Heart right ventricle (tissue), 16 donors: ENCODE data around the gene HSPG2. TPM values are rescaled to one million over a fixed set of nuclear protein-coding genes. Genes with fewer than 3 reads are reported as not detected.

ENCODE experiments used
- ATAC-seq, 8 donors: fragments of 200-7000 bp; cut with Tn5 transposase; one replicate each; pipeline ENCODE4 v1.9.1; 2020; ENCODE audit warnings: mild to moderate bottlenecking in 8 of 8, moderate library complexity in 8 of 8, moderate number of reproducible peaks in 1 of 8
- DNase-seq, 2 donors: peaks; one replicate each; pipeline ENCODE4 v3.0.0-alpha.2; 2020
- H3K27ac ChIP-seq, 10 donors: fragments of 200-600 bp; sonication (generic) in 2 of 10; one replicate each; pipeline versions ENCODE4 v1.5.0 to v1.8.0; 2020 to 2022; ENCODE audit warnings: mild to moderate bottlenecking in 3 of 10
- H3K27me3 ChIP-seq, 7 donors: fragments of 200-600 bp; one replicate each; pipeline ENCODE4 v1.8.0; 2021 to 2022; ENCODE audit warnings: mild to moderate bottlenecking in 2 of 7
- H3K36me3 ChIP-seq, 9 donors: fragments of 200-600 bp; sonication (generic) in 1 of 9; one replicate each; pipeline versions ENCODE4 v1.5.0 to v1.8.0; 2020 to 2022; ENCODE audit warnings: mild to moderate bottlenecking in 2 of 9
- H3K4me1 ChIP-seq, 9 donors: fragments of 200-600 bp; sonication (generic) in 1 of 9; one replicate each; pipeline versions ENCODE4 v1.5.0 to v1.8.0; 2020 to 2022; ENCODE audit warnings: mild to moderate bottlenecking in 4 of 9
- H3K4me3 ChIP-seq, 10 donors: fragments of 200-600 bp; sonication (generic) in 2 of 10; one replicate each; pipeline versions ENCODE4 v1.5.0 to v1.8.0; 2020 to 2022; ENCODE audit warnings: mild to moderate bottlenecking in 7 of 10, moderate library complexity in 2 of 10
- H3K9me3 ChIP-seq, 11 donors: fragments of 200-600 bp in 10 of 11; sonication (generic) in 2 of 11; one replicate each; pipeline versions ENCODE4 v1.5.0 to v1.8.0; 2013 to 2022; ENCODE audit warnings: mild to moderate bottlenecking in 2 of 11, control low read depth in 1 of 11, moderate library complexity in 1 of 11
- CTCF ChIP-seq, 9 donors: fragments of 200-600 bp; sonication (generic) in 2 of 9; IDR thresholded peaks; one replicate each; pipeline versions ENCODE4 v1.5.0 to v1.8.0; 2021 to 2022; ENCODE audit warnings: antibody characterized with exemption in 9 of 9, mild to moderate bottlenecking in 5 of 9, moderate library complexity in 1 of 9
- WGBS, 2 donors: extraction: QIAGEN DNeasy Blood & Tissue Kit; methylation state at CpG; one replicate each; pipeline ENCODE4 v1.1.7; 2013; ENCODE audit warnings: inconsistent platforms in 1 of 2; 5-methylcytosine and 5-hydroxymethylcytosine counted together
- intact Hi-C, 10 donors: fragments of 100-400 bp; cut with DNase I; formaldehyde crosslinking; loops; one replicate each; pipeline versions ENCODE4 v1.11.1 to v1.14.2; 2022
- polyA plus RNA-seq, 2 donors: library from polyadenylated mRNA; stranded (reverse); fragments of 200-250 nt; gene quantifications; one replicate each; pipeline ENCODE4 v1.2.3, GENCODE V29; 2013
- total RNA-seq, 10 donors: library from RNA; stranded (reverse); fragmentation: NEBNext Ultra II Directional in 3 of 10; extraction: Animal tissue kit (Norgen Biotek cat#: 25700) in 3 of 10; gene quantifications; one replicate each; pipeline versions ENCODE4 v1.2.1 to v1.2.4, GENCODE V29; 2021 to 2023
- donor health status: Arrhythmogenic right ventricular cardiomyopathy.
- donor health status: ischemic (EF 13 %, LVEDD 7.1; RV severe dilation, severe dysfunction).
- donor health status: healthy with polysubstance abuse.
- donor health status: DM: no; HTN: yes; CAD: no.
- donor health status: DM: no; HTN: no; CAD: no.
- donor health status: ischemic (EF 25% LVEDD 6.9; RV normal size, moderate dysfunction).
- donor health status: ischemic (EF 25% LVEDD 5.7; RV mildly dilated, moderate dysfunction).
- donor health status: healthy.
- donor health status: DM: yes; HTN: yes; CAD: no.
- donor health status: Ischemic cardiomyopathy.
- donor health status: ischemic (EF 35%, LVEDD 5.7; RV mildly dilated, moderate dysfunction).
- donor health status: nonischemic (EF 11% LVEDD 7.7; RV severe dilation, severe dysfunction).
- donor health status: DM: yes; HTN: yes; CAD: no.
- donor health status: PGD.
- donor health status: ischemic (EF 29% LVEDD 5.4; RV normal size, mild dysfunction).
- donor health status: nonischemic (EF 23%, LVEDD 6.1; RV moderate dilation, normal function).

The HSPG2 gene
- total and polyA plus RNA-seq, 12 donors = 221 to 508 (median 310) TPM

GRCh38 chr1:21845646-21846641, 91.2 kb downstream of the HSPG2 start:
- ATAC-seq (no peak), DNase-seq (no peak)
- Histone ChIP-seq H3K27ac (no peak overlapping the region), H3K4me1 (no peaks in the 10 kb centered on the region), H3K9me3 (no peaks in the 10 kb centered on the region), H3K27me3 (no peaks in the 10 kb centered on the region), H3K36me3 (peaks cover 10 to 100% (median 98%) of the 10 kb centered on the region in 9 donors), H3K4me3 (no peak overlapping the region)
- WGBS, 2 donors = 92 to 93% methylated on average over 33 of the region's 33 CpGs
- intact Hi-C loops = no loop called here
- no peak for TF ChIP-seq CTCF (IDR thresholded peaks at IDR 0.05)

DNA sequence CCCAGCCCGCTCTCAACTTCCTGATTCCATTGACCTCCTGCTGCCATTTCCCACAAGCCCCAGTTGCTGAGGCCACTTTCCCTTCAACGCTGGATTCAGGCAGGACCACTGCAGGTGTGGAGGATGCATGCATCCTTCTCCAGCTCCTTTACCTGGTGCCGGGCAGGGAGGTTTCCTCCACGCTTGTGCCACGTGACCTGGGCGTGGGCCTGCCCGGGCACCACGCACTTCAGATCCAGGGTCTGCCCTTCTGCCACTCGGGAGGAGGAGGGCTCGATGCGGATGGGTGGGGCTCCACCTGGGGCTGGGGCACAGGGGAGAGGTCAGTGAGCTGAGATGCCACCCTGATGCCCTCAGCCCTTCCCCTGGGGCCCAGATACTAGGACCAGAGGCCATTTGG, 93.1 kb downstream of the HSPG2 start:
- Histone ChIP-seq H3K36me3 (peaks cover 8 to 100% (median 97%) of the 10 kb centered on the region in 9 donors), H3K9me3 (no peaks in the 10 kb centered on the region), H3K4me3 (no peak overlapping the region), H3K4me1 (no peaks in the 10 kb centered on the region), H3K27me3 (no peaks in the 10 kb centered on the region), H3K27ac (no peak overlapping the region)
- WGBS, 2 donors = 89 to 91% methylated on average over 11 of the region's 11 CpGs
- intact Hi-C loops = no loop called here
- no peak for ATAC-seq
- DNase-seq = no peak
- no peak for TF ChIP-seq CTCF (IDR thresholded peaks at IDR 0.05)

DNA sequence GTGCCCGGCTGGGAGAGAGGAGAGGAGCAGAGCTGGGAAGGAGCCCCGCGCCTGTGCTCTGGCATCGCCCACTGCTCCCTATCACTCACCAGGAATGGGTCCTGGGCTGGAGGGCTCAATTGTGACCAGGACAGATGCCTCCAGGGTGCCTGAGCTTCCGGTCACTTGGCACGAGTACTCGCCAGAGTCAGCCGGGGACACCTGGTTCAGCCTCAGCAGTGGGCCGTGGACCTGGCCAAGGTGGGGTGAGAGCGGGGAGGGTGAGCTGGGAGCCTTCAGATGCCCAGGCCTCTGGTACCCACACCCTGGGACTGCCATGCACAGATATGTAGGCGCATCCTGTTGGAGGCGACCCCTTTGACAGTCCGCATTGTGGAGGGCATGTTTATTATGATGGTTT, 93.9 kb downstream of the HSPG2 start:
- Histone ChIP-seq H3K27ac (no peak overlapping the region), H3K4me3 (no peak overlapping the region), H3K36me3 (peaks cover under 1 to 100% (median 97%) of the 10 kb centered on the region in 9 donors), H3K9me3 (no peaks in the 10 kb centered on the region), H3K4me1 (no peaks in the 10 kb centered on the region), H3K27me3 (no peaks in the 10 kb centered on the region)
- intact Hi-C loops = no loop called here
- TF ChIP-seq CTCF (IDR thresholded peaks at IDR 0.05) = no peak
- DNase-seq = no peak
- WGBS, 2 donors = 89 to 95% methylated on average over 13 of the region's 13 CpGs
- ATAC-seq = no peak

- Histone ChIP-seq H3K27me3 (no peaks in the 10 kb centered on the region), H3K27ac (no peak overlapping the region), H3K4me1 (no peaks in the 10 kb centered on the region), H3K36me3 (peaks cover 0 to 100% (median 97%) of the 10 kb centered on the region in 9 donors), H3K4me3 (no peak overlapping the region), H3K9me3 (no peaks in the 10 kb centered on the region)
- WGBS, 2 donors = 90 to 91% methylated on average over 15 of the region's 15 CpGs
- DNase-seq (no peak), ATAC-seq (no peak)
- TF ChIP-seq CTCF (IDR thresholded peaks at IDR 0.05) = no peak
- intact Hi-C loops = no loop called here
Observed at GRCh38 chr1:21842606-21843162, 94.4 kb downstream of the HSPG2 start.
